ENCODE results near the gene OR1S1.

GRCh38 chr11:58188770-58189169, 23.8 kb upstream of the OR1S1 start, which contains the start of gene OR9Q2:
- TF ChIP-seq POLR2AphosphoS5 (IDR thresholded peaks at IDR 0.05): no peak
- no peak for TF ChIP-seq EP300 (IDR thresholded peaks at IDR 0.05; ENCODE audit: low read depth)
